PC-3 (cell line): Measurements from ENCODE around the gene WLS. TPM values are rescaled to one million over a fixed set of nuclear protein-coding genes. Genes with fewer than 3 reads are reported as not detected.

Experiments
- ATAC-seq: fragments of 200-7000 bp; cut with Tn5 transposase; 2 replicates; pipeline ENCODE4 v1.9.1; 2020; ENCODE audit warnings: mild to moderate bottlenecking, moderate library complexity
- BruUV-seq: library from RNA; stranded (reverse); fragments of 400-500 nt; replicated peaks from 2 replicates; lab custom pipeline; 2021; lab: Mats Ljungman, UMichigan
- CTCF ChIA-PET: fragments of 300-600 bp; sonication (Branson Sonifier 250); formaldehyde crosslinking; loops from one replicate; lab custom pipeline; 2022; ENCODE audit warnings: antibody characterized with exemption; lab: Charles Lee
- POLR2A ChIA-PET: fragments of 300-600 bp; sonication (Branson Sonifier 250); formaldehyde crosslinking; loops from one replicate; lab custom pipeline; 2022; ENCODE audit warnings: antibody characterized with exemption; ENCODE audit not compliant: unreplicated experiment; lab: Charles Lee
- DNase-seq: peaks from one replicate; pipeline ENCODE4 v3.0.0-alpha.2; 2015
- H2AFZ ChIP-seq: fragments of 300-600 bp; sonication (generic); 2 replicates; pipeline ENCODE4 v1.6.0; 2016; ENCODE audit warnings: antibody characterized with exemption, low read length
- H3F3A ChIP-seq: fragments of 300-600 bp; sonication (generic); one replicate; pipeline ENCODE4 v1.6.0; 2017; ENCODE audit warnings: antibody characterized with exemption, low read length, control low read depth, mild to moderate bottlenecking; ENCODE audit not compliant: unreplicated experiment
- H3K27ac ChIP-seq: fragments of 300-600 bp; sonication (generic); 2 replicates; pipeline ENCODE4 v1.5.1; 2016; ENCODE audit warnings: mild to moderate bottlenecking, low read length
- H3K27me3 ChIP-seq: fragments of 300-600 bp; sonication (generic); 2 replicates; pipeline ENCODE4 v1.6.1; 2016; ENCODE audit warnings: low read length, mixed read lengths
- H3K36me3 ChIP-seq: fragments of 300-600 bp; sonication (generic); 2 replicates; pipeline ENCODE4 v1.6.1; 2016; ENCODE audit warnings: low read depth, mixed run types, low read length, mixed read lengths
- H3K4me1 ChIP-seq: fragments of 300-600 bp; sonication (generic); 2 replicates; pipeline ENCODE4 v1.5.1; 2016; ENCODE audit warnings: low read length; ENCODE audit not compliant: insufficient read depth
- H3K4me2 ChIP-seq: fragments of 300-600 bp; sonication (generic); 2 replicates; pipeline ENCODE4 v1.6.0; 2016; ENCODE audit warnings: low read length
- H3K4me3 ChIP-seq: fragments of 300-600 bp; sonication (generic); 2 replicates; pipeline ENCODE4 v1.5.1; 2016; ENCODE audit warnings: mild to moderate bottlenecking, low read length, mixed read lengths
- H3K79me2 ChIP-seq: fragments of 300-600 bp; sonication (generic); 2 replicates; pipeline ENCODE4 v1.6.1; 2017; ENCODE audit warnings: low read length, mixed read lengths
- H3K9ac ChIP-seq: fragments of 300-600 bp; sonication (generic); 2 replicates; pipeline ENCODE4 v1.6.0; 2016; ENCODE audit warnings: mild to moderate bottlenecking, low read length
- H3K9me2 ChIP-seq: fragments of 300-600 bp; sonication (generic); replicated peaks from 2 replicates; pipeline ENCODE4 v1.6.1; 2016; ENCODE audit warnings: mixed run types, low read length, mixed read lengths
- H3K9me3 ChIP-seq: fragments of 300-600 bp; sonication (generic); 2 replicates; pipeline ENCODE4 v1.6.1; 2016; ENCODE audit warnings: low read length, mixed read lengths
- H4K20me1 ChIP-seq: fragments of 300-600 bp; sonication (generic); 2 replicates; pipeline ENCODE4 v1.6.1; 2016; ENCODE audit warnings: low read length, mixed read lengths
- EZH2 ChIP-seq: fragments of 300-600 bp; sonication (generic); IDR thresholded peaks from one replicate; pipeline ENCODE4 v1.6.1; 2017; ENCODE audit warnings: antibody characterized with exemption, mild to moderate bottlenecking, low read length; ENCODE audit not compliant: unreplicated experiment
- EZH2phosphoT487 ChIP-seq: fragments of 300-600 bp; sonication (generic); IDR thresholded peaks from 2 replicates; pipeline ENCODE4 v1.6.1; 2018; ENCODE audit warnings: mild to moderate bottlenecking, antibody characterized with exemption, low read length, borderline replicate concordance
- intact Hi-C: fragments of 100-400 bp; cut with micrococcal nuclease; formaldehyde crosslinking; loops from 2 replicates; pipeline ENCODE4 v1.9.0; 2023
- total RNA-seq: library from RNA; depleted of rRNA; stranded (reverse); fragments of >200 nt; gene quantifications from 2 replicates; pipeline ENCODE4 v1.2.3, GENCODE V29; 2014
- TF ChIP-seq, protein P1 (sequence below): fragments of 300-600 bp; sonication (generic); conservative IDR thresholded peaks from 2 replicates; pipeline ENCODE4 v1.5.1; 2017; ENCODE audit warnings: antibody characterized with exemption, low read depth, mild to moderate bottlenecking, low read length

The WLS gene
- total RNA-seq, 1 experiment from 2014 or later = 19.1 TPM

DNA sequence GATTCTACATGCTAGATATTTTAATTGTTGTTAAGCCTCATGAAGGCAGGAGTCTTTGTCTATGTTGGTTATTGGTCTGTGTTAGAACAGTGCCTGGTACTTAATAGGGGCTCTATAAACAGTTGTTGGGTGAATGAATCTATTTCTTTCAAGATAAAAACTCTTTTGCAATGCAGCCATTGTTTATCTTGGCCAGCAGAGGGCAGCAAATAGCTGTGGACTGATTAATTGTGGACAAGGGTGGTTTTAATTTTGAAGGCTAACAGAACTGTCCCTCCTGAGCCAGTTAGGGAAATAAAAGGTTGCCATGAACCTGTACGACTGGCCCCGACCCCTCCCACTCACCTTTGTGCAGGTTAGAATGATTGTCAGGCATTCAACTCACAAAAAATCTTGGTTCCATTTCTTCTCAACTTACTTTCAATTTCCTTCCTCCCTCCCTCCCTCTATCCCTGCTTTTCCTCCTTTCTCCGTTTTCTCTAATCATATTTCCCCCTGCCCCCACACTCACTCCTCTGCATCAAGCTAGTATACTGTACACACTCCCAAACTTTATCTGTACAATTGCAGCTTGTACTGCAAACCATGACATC is 115.6 kb downstream of the WLS start:
- ATAC-seq (peak; percentile 4; the same call in 1 of the 2 replicates), DNase-seq (peak; percentile 71)

DNA sequence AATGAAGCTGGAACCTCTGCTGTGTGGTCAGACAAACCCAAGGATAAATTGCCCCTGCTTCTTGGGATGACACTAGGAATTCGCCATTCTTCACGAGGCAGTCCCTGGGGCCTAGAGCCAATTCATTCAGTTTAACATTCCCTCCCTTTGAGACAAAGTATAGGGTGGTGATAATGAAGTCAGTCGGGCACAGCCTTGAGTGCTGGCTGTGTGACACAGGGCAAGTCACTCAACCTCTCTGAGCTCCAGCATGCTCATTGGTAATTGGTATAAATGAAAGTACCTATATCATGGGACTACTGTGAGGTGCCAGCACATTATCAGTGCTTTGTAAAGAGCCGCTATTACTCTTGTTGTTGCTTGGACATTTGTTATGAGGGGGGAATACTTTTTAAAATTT is 117.0 kb downstream of the WLS start:
- H3K79me2 ChIP-seq = no peaks in the 10 kb centered on the region
- H3K4me2 ChIP-seq = no peak overlapping the region
- CTCF ChIA-PET = no interaction called here
- no TSS peak for BruUV-seq
- DNase-seq (no peak), ATAC-seq (no peak)
- H3K9ac ChIP-seq = no peak overlapping the region
- intact Hi-C loops = loop anchor here (5.0 to 10.0 kb wide), 2 partner anchors 479 to 1622 kb away; no protein-coding TSS in a partner anchor
- peaks cover 3% of the 10 kb centered on the region for H3F3A ChIP-seq
- H3K27ac ChIP-seq = no peak overlapping the region
- no peaks in the 10 kb centered on the region for H3K9me2 ChIP-seq
- H2AFZ ChIP-seq = no peak overlapping the region
- H3K36me3 ChIP-seq = no peaks in the 10 kb centered on the region
- POLR2A ChIA-PET = no interaction called here
- peaks cover 24% of the 10 kb centered on the region for H3K4me1 ChIP-seq
- TF ChIP-seq, protein P1, sequence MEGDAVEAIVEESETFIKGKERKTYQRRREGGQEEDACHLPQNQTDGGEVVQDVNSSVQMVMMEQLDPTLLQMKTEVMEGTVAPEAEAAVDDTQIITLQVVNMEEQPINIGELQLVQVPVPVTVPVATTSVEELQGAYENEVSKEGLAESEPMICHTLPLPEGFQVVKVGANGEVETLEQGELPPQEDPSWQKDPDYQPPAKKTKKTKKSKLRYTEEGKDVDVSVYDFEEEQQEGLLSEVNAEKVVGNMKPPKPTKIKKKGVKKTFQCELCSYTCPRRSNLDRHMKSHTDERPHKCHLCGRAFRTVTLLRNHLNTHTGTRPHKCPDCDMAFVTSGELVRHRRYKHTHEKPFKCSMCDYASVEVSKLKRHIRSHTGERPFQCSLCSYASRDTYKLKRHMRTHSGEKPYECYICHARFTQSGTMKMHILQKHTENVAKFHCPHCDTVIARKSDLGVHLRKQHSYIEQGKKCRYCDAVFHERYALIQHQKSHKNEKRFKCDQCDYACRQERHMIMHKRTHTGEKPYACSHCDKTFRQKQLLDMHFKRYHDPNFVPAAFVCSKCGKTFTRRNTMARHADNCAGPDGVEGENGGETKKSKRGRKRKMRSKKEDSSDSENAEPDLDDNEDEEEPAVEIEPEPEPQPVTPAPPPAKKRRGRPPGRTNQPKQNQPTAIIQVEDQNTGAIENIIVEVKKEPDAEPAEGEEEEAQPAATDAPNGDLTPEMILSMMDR = no peak
- TF ChIP-seq EZH2 (no peak), EZH2phosphoT487 (no peak)
- H4K20me1 ChIP-seq = no peaks in the 10 kb centered on the region
- H3K4me3 ChIP-seq = no peak overlapping the region
- no peaks in the 10 kb centered on the region for H3K9me3 ChIP-seq
- H3K27me3 ChIP-seq = no peaks in the 10 kb centered on the region

More for the DNA sequence above, 115.6 kb downstream of the WLS start:
- H3K4me3 ChIP-seq = no peak overlapping the region
- no peaks in the 10 kb centered on the region for H4K20me1 ChIP-seq
- intact Hi-C loops = loop anchor here (1.0 to 10.0 kb wide), 6 partner anchors 205 to 1621 kb away; no protein-coding TSS in a partner anchor
- ChIA-PET CTCF (interaction anchor here (0.7 to 1.0 kb wide), 4 partner anchors 57 to 268 kb away, joined by 3 to 4 read pairs (median 4); no protein-coding TSS in a partner anchor), POLR2A (no interaction called here)
- H3K4me1 ChIP-seq = peaks cover 24% of the 10 kb centered on the region
- BruUV-seq = no TSS peak
- no peaks in the 10 kb centered on the region for H3K9me2 ChIP-seq
- H3K9me3 ChIP-seq = no peaks in the 10 kb centered on the region
- no peak overlapping the region for H3K27ac ChIP-seq
- no peak overlapping the region for H2AFZ ChIP-seq
- no peak overlapping the region for H3K9ac ChIP-seq
- H3K4me2 ChIP-seq = 0 out of 2 replicates have a peak overlapping the region, but pooled peaks have one; percentile 18
- TF ChIP-seq, protein P1 = peak; percentile 91
- TF ChIP-seq EZH2phosphoT487 = no peak
- no peak for TF ChIP-seq EZH2
- H3F3A ChIP-seq = peaks cover 3% of the 10 kb centered on the region
- H3K36me3 ChIP-seq = no peaks in the 10 kb centered on the region
- H3K27me3 ChIP-seq = no peaks in the 10 kb centered on the region
- no peaks in the 10 kb centered on the region for H3K79me2 ChIP-seq

DNA sequence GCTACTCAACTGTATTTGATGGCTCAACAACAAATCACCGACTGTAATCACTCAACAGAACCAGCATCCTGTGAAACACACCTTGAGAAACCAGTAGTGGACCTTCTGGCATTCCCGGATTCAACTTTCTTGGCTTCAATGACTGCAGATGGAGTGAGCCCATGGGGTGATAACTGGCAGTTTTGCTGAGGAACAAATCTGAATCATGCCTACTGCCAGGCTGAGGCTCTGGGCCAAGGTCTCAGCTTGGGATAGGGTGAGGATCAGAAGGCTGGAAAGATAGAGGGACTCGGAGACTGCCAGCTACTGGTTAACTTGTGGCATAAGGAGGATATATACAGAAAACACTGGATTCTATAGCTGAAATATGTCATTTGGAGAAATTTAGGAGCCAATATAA is 118.4 kb downstream of the WLS start:
- Histone ChIP-seq H3K27me3 (no peaks in the 10 kb centered on the region), H3K4me1 (peaks cover 24% of the 10 kb centered on the region), H4K20me1 (no peaks in the 10 kb centered on the region), H3K36me3 (no peaks in the 10 kb centered on the region), H3K9ac (no peak overlapping the region), H3K9me2 (no peaks in the 10 kb centered on the region), H3K27ac (no peak overlapping the region), H3K9me3 (no peaks in the 10 kb centered on the region), H2AFZ (no peak overlapping the region), H3K79me2 (no peaks in the 10 kb centered on the region), H3K4me2 (no peak overlapping the region), H3F3A (peaks cover 3% of the 10 kb centered on the region), H3K4me3 (no peak overlapping the region)
- TF ChIP-seq EZH2 (no peak), EZH2phosphoT487 (no peak)
- TF ChIP-seq, protein P1 = no peak
- no TSS peak for BruUV-seq
- intact Hi-C loops = loop anchor here (1.0 to 10.0 kb wide), 3 partner anchors 229 to 582 kb away; no protein-coding TSS in a partner anchor
- CTCF ChIA-PET = no interaction called here
- POLR2A ChIA-PET = no interaction called here
- DNase-seq (no peak), ATAC-seq (no peak)
